ENCODE data around the gene KLF2.
A peak's percentile ranks its signal among the peaks of the same experiment; 100 is the strongest.
"Not testable (repeated sequence)": the region's sequence is repeated elsewhere in the genome, so short reads cannot be mapped to it uniquely, and the experiment has no call there.

Gene KLF2

DNA sequence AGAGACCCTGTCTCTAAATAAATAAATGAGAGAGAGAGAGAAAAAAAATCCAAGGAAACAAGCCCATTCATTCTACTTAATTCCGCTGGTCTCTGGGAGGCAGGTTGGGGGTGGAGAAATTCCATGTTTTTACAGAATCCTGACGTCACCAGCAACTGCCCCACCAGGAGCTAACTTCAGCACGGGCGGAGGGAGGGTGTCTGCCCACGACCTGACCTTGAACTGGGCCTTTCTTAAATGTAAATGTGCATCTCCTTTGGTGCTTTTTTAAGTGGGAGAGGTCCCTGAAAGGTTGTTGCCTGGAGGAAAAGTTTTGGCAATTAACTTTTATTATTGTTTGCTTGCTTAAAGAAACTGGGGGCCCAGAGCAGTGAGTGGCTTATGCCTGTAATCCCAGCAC lies 15.5 kb downstream of the KLF2 start:
- Histone ChIP-seq H3K4me3 (ENCODE audit: low read length) (no peak overlapping the region), H2AK5ac (ENCODE audit: low read length) (no peak overlapping the region), H2BK120ac (ENCODE audit: low read depth, low read length) (no peak overlapping the region), H3K56ac (ENCODE audit: low read length) (no peak overlapping the region), H3K27me3 (ENCODE audit: insufficient read depth, low read length, poor library complexity) (no peaks in the 10 kb centered on the region), H3K23ac (ENCODE audit: low read length) (no peak overlapping the region), H3K79me2 (ENCODE audit: control insufficient read depth, insufficient read depth, low read length) (no peaks in the 10 kb centered on the region), H3K4ac (ENCODE audit: low read depth, low read length) (no peak overlapping the region), H3K36me3 (ENCODE audit: control insufficient read depth, insufficient read depth, low read length) (no peaks in the 10 kb centered on the region), H3K9ac (ENCODE audit: low read length) (no peak overlapping the region), H3K4me2 (ENCODE audit: low read length) (no peak overlapping the region), H3K79me1 (ENCODE audit: low read length) (no peaks in the 10 kb centered on the region), H4K8ac (ENCODE audit: low read depth, low read length) (no peak overlapping the region), H2BK5ac (ENCODE audit: low read length) (no peak overlapping the region), H2BK15ac (replicated peaks; ENCODE audit: low read depth) (no peak overlapping the region), H3K27ac (ENCODE audit: low read depth, low read length) (no peak overlapping the region), H3K4me1 (ENCODE audit: control insufficient read depth, low read depth, low read length) (no peaks in the 10 kb centered on the region), H3K18ac (ENCODE audit: low read length) (no peak overlapping the region), H4K5ac (ENCODE audit: low read length) (no peak overlapping the region)
- DNase-seq, result no peak
- no CpG with 5 or more reads among the region's 5 CpGs for WGBS (ENCODE audit: extremely low coverage, insufficient coverage, low lambda C conversion rate)

GRCh38 chr19:16340654-16341053 lies 16.0 kb downstream of the KLF2 start:
- peak; percentile 63 for DNase-seq
- Histone ChIP-seq H3K4ac (ENCODE audit: low read depth, low read length) (no peak overlapping the region), H2BK15ac (replicated peaks; ENCODE audit: low read depth) (no peak overlapping the region), H3K36me3 (ENCODE audit: control insufficient read depth, insufficient read depth, low read length) (no peaks in the 10 kb centered on the region), H3K4me1 (ENCODE audit: control insufficient read depth, low read depth, low read length) (no peaks in the 10 kb centered on the region), H3K23ac (ENCODE audit: low read length) (no peak overlapping the region), H3K79me1 (ENCODE audit: low read length) (no peaks in the 10 kb centered on the region), H4K5ac (ENCODE audit: low read length) (no peak overlapping the region), H2BK120ac (ENCODE audit: low read depth, low read length) (no peak overlapping the region), H3K9ac (ENCODE audit: low read length) (no peak overlapping the region), H3K4me3 (ENCODE audit: low read length) (no peak overlapping the region), H2BK5ac (ENCODE audit: low read length) (no peak overlapping the region), H3K79me2 (ENCODE audit: control insufficient read depth, insufficient read depth, low read length) (no peaks in the 10 kb centered on the region), H3K27ac (ENCODE audit: low read depth, low read length) (no peak overlapping the region), H3K27me3 (ENCODE audit: insufficient read depth, low read length, poor library complexity) (no peaks in the 10 kb centered on the region), H2AK5ac (ENCODE audit: low read length) (no peak overlapping the region), H3K4me2 (ENCODE audit: low read length) (no peak overlapping the region), H3K56ac (ENCODE audit: low read length) (no peak overlapping the region), H3K18ac (ENCODE audit: low read length) (no peak overlapping the region), H4K8ac (ENCODE audit: low read depth, low read length) (no peak overlapping the region)
- no CpG with 5 or more reads among the region's 3 CpGs for WGBS (ENCODE audit: extremely low coverage, insufficient coverage, low lambda C conversion rate)

DNA sequence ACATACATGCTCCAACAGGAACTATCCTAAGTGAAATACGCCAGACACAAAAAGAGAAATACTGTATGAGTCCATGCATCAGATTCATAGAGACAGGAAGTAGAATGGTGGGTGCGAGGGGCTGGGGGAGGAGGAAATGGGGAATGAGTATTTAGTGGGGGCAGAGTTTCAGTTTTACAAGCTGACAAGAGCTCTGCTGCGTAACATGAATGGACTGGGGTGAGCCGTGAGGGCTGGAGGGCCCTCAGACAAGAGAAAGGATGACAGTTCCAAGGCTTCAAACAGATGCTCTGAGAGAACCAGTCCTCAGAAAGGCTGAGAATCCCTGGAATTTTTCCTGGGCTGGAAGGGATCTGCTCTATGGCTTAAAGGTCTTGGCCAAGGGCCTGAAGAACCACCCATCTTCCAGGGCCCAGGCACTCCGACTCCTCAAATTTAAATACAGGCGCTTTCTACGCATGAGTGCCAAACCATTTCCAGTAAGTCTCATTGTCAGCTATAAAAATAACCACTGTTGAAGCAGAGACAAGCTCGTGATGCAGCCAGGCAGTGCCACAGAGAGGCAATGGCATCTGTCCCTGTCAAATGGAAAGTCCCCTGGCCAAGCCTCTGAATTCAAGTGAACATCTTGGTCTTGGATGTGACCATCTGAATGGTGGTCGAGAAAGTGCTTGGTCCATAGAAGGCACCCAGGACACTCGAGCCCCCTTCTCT lies 17.5 kb downstream of the KLF2 start:
- no peak overlapping the region for H2BK5ac ChIP-seq (ENCODE audit: low read length)
- H3K18ac ChIP-seq (ENCODE audit: low read length), result no peak overlapping the region
- no peaks in the 10 kb centered on the region for H3K4me1 ChIP-seq (ENCODE audit: control insufficient read depth, low read depth, low read length)
- no peak for DNase-seq
- WGBS (ENCODE audit: extremely low coverage, insufficient coverage, low lambda C conversion rate), result no CpG with 5 or more reads among the region's 10 CpGs
- H3K27ac ChIP-seq (ENCODE audit: low read depth, low read length), result no peak overlapping the region
- H3K79me2 ChIP-seq (ENCODE audit: control insufficient read depth, insufficient read depth, low read length), result no peaks in the 10 kb centered on the region
- H3K27me3 ChIP-seq (ENCODE audit: insufficient read depth, low read length, poor library complexity), result no peaks in the 10 kb centered on the region
- H3K79me1 ChIP-seq (ENCODE audit: low read length), result no peaks in the 10 kb centered on the region
- H2BK15ac ChIP-seq (replicated peaks; ENCODE audit: low read depth), result no peak overlapping the region
- H3K56ac ChIP-seq (ENCODE audit: low read length), result no peak overlapping the region
- no peak overlapping the region for H3K4me3 ChIP-seq (ENCODE audit: low read length)
- no peak overlapping the region for H3K9ac ChIP-seq (ENCODE audit: low read length)
- no peak overlapping the region for H4K8ac ChIP-seq (ENCODE audit: low read depth, low read length)
- H3K23ac ChIP-seq (ENCODE audit: low read length), result no peak overlapping the region
- H3K4ac ChIP-seq (ENCODE audit: low read depth, low read length), result no peak overlapping the region
- no peak overlapping the region for H2BK120ac ChIP-seq (ENCODE audit: low read depth, low read length)
- H4K5ac ChIP-seq (ENCODE audit: low read length), result no peak overlapping the region
- H3K4me2 ChIP-seq (ENCODE audit: low read length), result no peak overlapping the region
- H2AK5ac ChIP-seq (ENCODE audit: low read length), result no peak overlapping the region
- H3K36me3 ChIP-seq (ENCODE audit: control insufficient read depth, insufficient read depth, low read length), result no peaks in the 10 kb centered on the region

GRCh38 chr19:16343156-16343555 lies 18.5 kb downstream of the KLF2 start:
- Histone ChIP-seq H2BK5ac (ENCODE audit: low read length) (no peak overlapping the region), H3K36me3 (ENCODE audit: control insufficient read depth, insufficient read depth, low read length) (no peaks in the 10 kb centered on the region), H4K8ac (ENCODE audit: low read depth, low read length) (no peak overlapping the region), H3K18ac (ENCODE audit: low read length) (no peak overlapping the region), H3K79me1 (ENCODE audit: low read length) (no peaks in the 10 kb centered on the region), H3K9ac (ENCODE audit: low read length) (no peak overlapping the region), H3K23ac (ENCODE audit: low read length) (no peak overlapping the region), H2AK5ac (ENCODE audit: low read length) (no peak overlapping the region), H3K56ac (ENCODE audit: low read length) (no peak overlapping the region), H2BK15ac (replicated peaks; ENCODE audit: low read depth) (no peak overlapping the region), H3K4me2 (ENCODE audit: low read length) (no peak overlapping the region), H3K27me3 (ENCODE audit: insufficient read depth, low read length, poor library complexity) (no peaks in the 10 kb centered on the region), H3K27ac (ENCODE audit: low read depth, low read length) (no peak overlapping the region), H2BK120ac (ENCODE audit: low read depth, low read length) (no peak overlapping the region), H3K4ac (ENCODE audit: low read depth, low read length) (no peak overlapping the region), H3K4me3 (ENCODE audit: low read length) (no peak overlapping the region), H3K79me2 (ENCODE audit: control insufficient read depth, insufficient read depth, low read length) (no peaks in the 10 kb centered on the region), H4K5ac (ENCODE audit: low read length) (no peak overlapping the region), H3K4me1 (ENCODE audit: control insufficient read depth, low read depth, low read length) (no peaks in the 10 kb centered on the region)
- no CpG with 5 or more reads among the region's 7 CpGs for WGBS (ENCODE audit: extremely low coverage, insufficient coverage, low lambda C conversion rate)
- no peak for DNase-seq

DNA sequence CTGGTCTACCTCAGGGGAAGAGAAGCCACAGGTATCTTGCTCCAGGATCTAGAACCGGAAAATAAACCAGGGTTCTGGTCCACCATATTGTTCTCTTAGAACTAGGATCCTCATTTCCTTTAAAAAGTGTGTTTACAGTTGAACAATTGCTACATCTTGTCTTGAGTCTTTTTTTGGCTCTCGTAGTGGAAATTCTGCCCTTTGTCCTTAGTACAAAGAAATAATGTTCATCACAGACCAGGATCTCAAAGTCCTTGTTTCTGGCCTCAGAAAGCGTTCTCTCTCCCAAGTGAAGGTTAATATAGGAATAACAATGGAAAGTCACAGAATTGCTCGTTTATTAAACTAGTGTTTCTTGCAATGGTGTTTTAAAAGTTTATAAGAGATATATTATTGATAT lies 20.8 kb downstream of the KLF2 start:
- no peaks in the 10 kb centered on the region for H3K27me3 ChIP-seq (ENCODE audit: insufficient read depth, low read length, poor library complexity)
- no peak overlapping the region for H2AK5ac ChIP-seq (ENCODE audit: low read length)
- no peaks in the 10 kb centered on the region for H3K36me3 ChIP-seq (ENCODE audit: control insufficient read depth, insufficient read depth, low read length)
- no peak overlapping the region for H3K56ac ChIP-seq (ENCODE audit: low read length)
- no peak overlapping the region for H3K23ac ChIP-seq (ENCODE audit: low read length)
- WGBS (ENCODE audit: extremely low coverage, insufficient coverage, low lambda C conversion rate), result no CpG with 5 or more reads among the region's 4 CpGs
- H3K79me1 ChIP-seq (ENCODE audit: low read length), result no peaks in the 10 kb centered on the region
- H3K9ac ChIP-seq (ENCODE audit: low read length), result no peak overlapping the region
- H3K4ac ChIP-seq (ENCODE audit: low read depth, low read length), result no peak overlapping the region
- H3K4me2 ChIP-seq (ENCODE audit: low read length), result no peak overlapping the region
- H3K18ac ChIP-seq (ENCODE audit: low read length), result no peak overlapping the region
- no peak overlapping the region for H3K27ac ChIP-seq (ENCODE audit: low read depth, low read length)
- no peak overlapping the region for H2BK5ac ChIP-seq (ENCODE audit: low read length)
- no peak overlapping the region for H4K8ac ChIP-seq (ENCODE audit: low read depth, low read length)
- no peak overlapping the region for H4K5ac ChIP-seq (ENCODE audit: low read length)
- no peaks in the 10 kb centered on the region for H3K79me2 ChIP-seq (ENCODE audit: control insufficient read depth, insufficient read depth, low read length)
- no peak overlapping the region for H2BK120ac ChIP-seq (ENCODE audit: low read depth, low read length)
- no peak overlapping the region for H3K4me3 ChIP-seq (ENCODE audit: low read length)
- no peak overlapping the region for H2BK15ac ChIP-seq (replicated peaks; ENCODE audit: low read depth)
- DNase-seq, result no peak
- H3K4me1 ChIP-seq (ENCODE audit: control insufficient read depth, low read depth, low read length), result no peaks in the 10 kb centered on the region

GRCh38 chr19:16347099-16347498 lies 22.5 kb downstream of the KLF2 start:
- H3K4me2 ChIP-seq (ENCODE audit: low read length), result not testable (repeated sequence)

More at GRCh38 chr19:16347099-16347498, 22.5 kb downstream of the KLF2 start:
- H3K4me1 ChIP-seq (ENCODE audit: control insufficient read depth, low read depth, low read length); DNase-seq; H2AK5ac ChIP-seq (ENCODE audit: low read length); H2BK15ac ChIP-seq (replicated peaks; ENCODE audit: low read depth); H4K5ac ChIP-seq (ENCODE audit: low read length); H3K79me2 ChIP-seq (ENCODE audit: control insufficient read depth, insufficient read depth, low read length); H3K27ac ChIP-seq (ENCODE audit: low read depth, low read length); H3K56ac ChIP-seq (ENCODE audit: low read length); H3K27me3 ChIP-seq (ENCODE audit: insufficient read depth, low read length, poor library complexity); H3K36me3 ChIP-seq (ENCODE audit: control insufficient read depth, insufficient read depth, low read length); H3K79me1 ChIP-seq (ENCODE audit: low read length); H3K4ac ChIP-seq (ENCODE audit: low read depth, low read length); H3K9ac ChIP-seq (ENCODE audit: low read length); H3K18ac ChIP-seq (ENCODE audit: low read length); H3K4me3 ChIP-seq (ENCODE audit: low read length); H4K8ac ChIP-seq (ENCODE audit: low read depth, low read length); H2BK5ac ChIP-seq (ENCODE audit: low read length); H2BK120ac ChIP-seq (ENCODE audit: low read depth, low read length); H3K23ac ChIP-seq (ENCODE audit: low read length): not testable (repeated sequence)
- no CpG with 5 or more reads among the region's 4 CpGs for WGBS (ENCODE audit: extremely low coverage, insufficient coverage, low lambda C conversion rate)

Data from mesendoderm (in vitro differentiated cells).